ENCODE data around the gene CTSK. TPM values are rescaled to one million over a fixed set of nuclear protein-coding genes. Genes with fewer than 3 reads are reported as not detected.

Gene CTSK
- total RNA-seq, 2 experiments from 2014 or later = 1.6 to 1.8 TPM

GRCh38 chr1:150846473-150847146, 38.5 kb upstream of the CTSK start:
- Histone ChIP-seq H3K36me3 (ENCODE audit: insufficient read depth, low read length) (peaks cover 14% of the 10 kb centered on the region), H3K4me1 (ENCODE audit: insufficient read depth, low read length, poor library complexity, severe bottlenecking) (no peaks in the 10 kb centered on the region), H3K9me3 (ENCODE audit: low read length) (no peaks in the 10 kb centered on the region), H2AFZ (ENCODE audit: low read length) (no peak overlapping the region), H4K20me1 (ENCODE audit: insufficient read depth, low read length) (no peaks in the 10 kb centered on the region), H3K4me3 (ENCODE audit: low read depth, low read length, poor library complexity, severe bottlenecking) (no peak overlapping the region), H3K79me2 (ENCODE audit: insufficient read depth, low read depth, low read length) (no peaks in the 10 kb centered on the region), H3K9me2 (ENCODE audit: insufficient read depth, low read length) (no peaks in the 10 kb centered on the region), H3K27ac (ENCODE audit: low read depth, low read length, poor library complexity, severe bottlenecking) (no peak overlapping the region), H3K4me2 (ENCODE audit: low read length) (no peak overlapping the region)
- intact Hi-C loops (cut with micrococcal nuclease; ENCODE audit: unreplicated experiment) = no loop called here
- TF ChIP-seq CTCF (conservative IDR thresholded peaks at IDR 0.05; ENCODE audit: low read length) (no peak), EZH2phosphoT487 (IDR thresholded peaks at IDR 0.05; ENCODE audit: borderline replicate concordance, low read depth, low read length) (no peak)
- no TSS peak for BruUV-seq (replicated peaks)
- ChIA-PET POLR2A (no interaction called here), CTCF (ENCODE audit: unreplicated experiment) (no interaction called here)
- no peak for DNase-seq (ENCODE audit: low spot score)

- intact Hi-C loops (cut with micrococcal nuclease; ENCODE audit: unreplicated experiment) = no loop called here
- BruUV-seq (replicated peaks) = no TSS peak
- CTCF ChIA-PET (ENCODE audit: unreplicated experiment) = no interaction called here
- Histone ChIP-seq H2AFZ (ENCODE audit: low read length) (no peak overlapping the region), H3K27ac (ENCODE audit: low read depth, low read length, poor library complexity, severe bottlenecking) (no peak overlapping the region), H3K9me2 (ENCODE audit: insufficient read depth, low read length) (no peaks in the 10 kb centered on the region), H3K79me2 (ENCODE audit: insufficient read depth, low read depth, low read length) (no peaks in the 10 kb centered on the region), H3K4me1 (ENCODE audit: insufficient read depth, low read length, poor library complexity, severe bottlenecking) (no peaks in the 10 kb centered on the region), H4K20me1 (ENCODE audit: insufficient read depth, low read length) (no peaks in the 10 kb centered on the region), H3K9me3 (ENCODE audit: low read length) (no peaks in the 10 kb centered on the region), H3K4me3 (ENCODE audit: low read depth, low read length, poor library complexity, severe bottlenecking) (no peak overlapping the region), H3K36me3 (ENCODE audit: insufficient read depth, low read length) (peaks cover 20% of the 10 kb centered on the region), H3K4me2 (ENCODE audit: low read length) (no peak overlapping the region)
- TF ChIP-seq CTCF (conservative IDR thresholded peaks at IDR 0.05; ENCODE audit: low read length) (no peak), EZH2phosphoT487 (IDR thresholded peaks at IDR 0.05; ENCODE audit: borderline replicate concordance, low read depth, low read length) (no peak)
- DNase-seq (ENCODE audit: low spot score) = no peak
- POLR2A ChIA-PET = interaction anchor here (0.5 to 1.1 kb wide), 2 partner anchors 76 to 433 kb away, joined by 4 to 5 read pairs; no protein-coding TSS in a partner anchor
Observed at GRCh38 chr1:150843474-150843873, 35.4 kb upstream of the CTSK start.

- Histone ChIP-seq H3K9me3 (ENCODE audit: low read length) (no peaks in the 10 kb centered on the region), H3K4me2 (ENCODE audit: low read length) (no peak overlapping the region), H3K4me1 (ENCODE audit: insufficient read depth, low read length, poor library complexity, severe bottlenecking) (no peaks in the 10 kb centered on the region), H3K4me3 (ENCODE audit: low read depth, low read length, poor library complexity, severe bottlenecking) (no peak overlapping the region), H2AFZ (ENCODE audit: low read length) (no peak overlapping the region), H3K36me3 (ENCODE audit: insufficient read depth, low read length) (peaks cover 20% of the 10 kb centered on the region), H4K20me1 (ENCODE audit: insufficient read depth, low read length) (no peaks in the 10 kb centered on the region), H3K27ac (ENCODE audit: low read depth, low read length, poor library complexity, severe bottlenecking) (no peak overlapping the region), H3K79me2 (ENCODE audit: insufficient read depth, low read depth, low read length) (no peaks in the 10 kb centered on the region), H3K9me2 (ENCODE audit: insufficient read depth, low read length) (no peaks in the 10 kb centered on the region)
- POLR2A ChIA-PET = interaction anchor here (0.5 kb wide), 1 partner anchor 37 kb away, joined by 4 read pairs; no protein-coding TSS in a partner anchor
- no peak for DNase-seq (ENCODE audit: low spot score)
- CTCF ChIA-PET (ENCODE audit: unreplicated experiment) = no interaction called here
- intact Hi-C loops (cut with micrococcal nuclease; ENCODE audit: unreplicated experiment) = no loop called here
- TF ChIP-seq EZH2phosphoT487 (IDR thresholded peaks at IDR 0.05; ENCODE audit: borderline replicate concordance, low read depth, low read length) (no peak), CTCF (conservative IDR thresholded peaks at IDR 0.05; ENCODE audit: low read length) (no peak)
- no TSS peak for BruUV-seq (replicated peaks)
Observed at GRCh38 chr1:150842964-150843363, 34.9 kb upstream of the CTSK start.

Data from OCI-LY7 (cell line).